NAMALWA (cell line): ENCODE data around the gene EEF1A2.
A peak's percentile ranks its signal among the peaks of the same experiment; 100 is the strongest.

ENCODE experiments used
- DNase-seq: peaks from one replicate; pipeline ENCODE4 v3.0.0-alpha.2; 2015; ENCODE audit warnings: low spot score

The EEF1A2 gene

DNA sequence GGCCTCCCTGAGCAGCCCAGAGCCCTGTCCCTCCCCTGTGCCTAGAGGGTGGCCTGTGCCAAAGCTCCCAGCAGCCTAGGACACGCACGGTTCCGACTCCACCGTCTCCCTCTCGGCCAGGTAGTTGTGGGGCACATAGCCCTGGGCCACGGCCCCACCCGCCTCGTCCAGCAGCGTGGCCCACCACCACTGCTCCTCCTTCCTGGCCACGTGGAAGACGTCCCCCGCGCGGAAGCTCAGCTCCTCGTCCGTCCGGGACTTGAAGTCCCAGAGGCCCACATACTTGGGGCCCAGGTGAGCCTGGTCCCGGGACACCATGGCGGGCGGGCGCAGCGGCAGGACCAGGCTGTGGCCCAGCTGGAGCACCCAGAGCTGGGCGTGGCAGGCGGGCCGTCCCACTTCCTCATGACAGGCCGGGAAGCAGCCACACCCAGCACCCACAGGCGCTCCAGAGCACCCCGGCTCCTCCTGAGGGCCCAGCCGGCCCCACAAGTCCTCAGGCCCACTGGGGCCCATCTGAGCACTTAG lies 38.2 kb upstream of the EEF1A2 start, which contains the start of gene PTK6:
Gene PTK6 (minus strand): TSS at position 380 of the 528 bp plus-strand sequence. CDS start 62 bp downstream, at position 318.
- DNase-seq: no peak

DNA sequence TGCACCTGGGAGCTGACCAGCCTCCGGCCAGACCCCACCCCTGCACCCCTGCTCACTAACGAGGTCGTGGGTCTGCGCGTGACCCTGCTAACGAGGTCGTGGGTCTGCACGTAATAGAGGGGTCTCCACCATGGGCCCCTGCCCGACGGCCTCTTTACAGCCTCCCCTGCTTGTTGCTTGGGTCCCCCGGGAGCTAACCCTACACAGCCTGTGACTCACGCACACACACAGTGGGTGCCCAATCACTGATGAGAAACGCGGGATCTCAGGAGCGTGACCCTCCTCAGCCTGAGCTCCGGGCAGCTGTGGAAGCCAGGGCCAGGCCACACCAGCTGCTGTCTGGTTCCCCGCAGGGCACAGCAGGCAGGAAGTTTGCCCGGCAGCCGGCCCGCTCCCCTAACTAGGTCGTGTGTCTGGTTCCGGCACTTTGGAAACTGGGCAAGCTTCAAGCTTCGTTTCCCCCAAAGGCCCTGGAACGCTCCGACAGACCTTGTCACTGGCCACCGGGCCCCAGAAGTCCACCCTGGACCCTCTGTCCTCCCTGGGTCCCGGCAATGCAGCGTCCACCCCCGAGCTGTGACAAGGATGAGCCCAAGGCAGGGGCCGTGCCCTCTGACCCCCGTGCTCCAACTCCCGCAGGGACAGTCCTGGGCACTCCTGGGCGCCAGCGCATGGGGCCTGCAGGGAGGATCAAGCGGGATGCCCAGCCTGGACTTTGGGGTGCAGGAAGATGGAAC lies 37.5 kb upstream of the EEF1A2 start:
- DNase-seq: peak; percentile 35

DNA sequence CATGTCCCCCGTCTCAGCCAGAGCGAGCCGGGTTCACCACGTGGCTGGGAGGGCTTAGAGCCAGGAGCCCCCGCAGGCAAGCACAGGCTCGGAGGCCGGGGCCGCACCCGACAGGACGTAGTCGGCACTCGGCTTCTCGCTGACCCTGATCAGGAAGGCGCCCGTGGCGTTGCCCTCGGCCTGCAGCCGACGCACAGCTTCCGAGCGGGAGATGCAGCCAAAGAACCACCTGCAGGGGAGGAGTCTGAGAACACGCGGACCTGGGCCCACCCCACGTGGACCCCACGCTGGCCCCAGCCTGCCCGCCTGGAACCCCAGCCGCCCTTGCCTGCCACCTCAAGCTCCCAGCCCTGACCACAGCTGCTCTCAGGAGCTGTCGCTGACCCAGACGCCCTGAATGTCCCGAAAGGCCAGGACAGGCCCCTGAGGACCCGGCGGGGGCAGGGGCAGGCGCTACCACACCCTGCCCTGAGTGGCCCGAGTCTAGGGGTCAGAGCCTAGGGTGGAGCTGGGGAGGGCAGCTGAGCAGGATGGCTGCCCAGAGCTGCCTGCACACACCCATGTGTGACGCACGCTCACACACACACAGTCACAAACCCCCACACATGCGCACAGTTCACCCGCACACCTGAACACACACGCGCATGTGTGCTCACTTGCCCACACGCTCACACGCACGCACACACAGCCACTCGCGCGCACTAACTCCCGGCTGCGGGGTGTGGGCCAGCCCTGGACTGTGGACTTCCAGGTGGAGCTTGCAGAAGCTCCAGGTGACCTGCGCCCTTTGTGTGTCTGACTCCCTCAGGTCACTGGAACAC lies 36.2 kb upstream of the EEF1A2 start:
- DNase-seq: no peak

DNA sequence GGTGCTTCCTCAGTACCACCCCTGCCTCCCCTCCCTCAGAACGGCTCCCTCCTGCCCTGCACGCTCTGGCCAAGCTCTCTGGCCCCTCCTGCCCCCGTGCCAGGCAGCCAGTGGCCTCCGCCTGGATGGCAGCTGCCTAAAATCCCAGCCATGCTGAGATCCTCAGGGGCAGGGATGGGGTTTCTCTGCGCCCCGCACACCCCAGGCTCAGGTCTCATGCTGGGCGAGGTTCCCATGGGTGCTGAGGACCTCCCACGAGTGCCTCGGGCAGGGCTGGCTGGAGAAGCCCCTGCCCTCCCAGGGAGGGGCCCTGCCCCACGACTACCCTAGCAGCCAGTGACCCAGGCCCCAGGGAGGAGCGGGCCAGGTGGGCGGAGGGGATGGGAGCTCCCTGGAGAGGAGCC lies 35.5 kb upstream of the EEF1A2 start:
- DNase-seq: no peak

DNA sequence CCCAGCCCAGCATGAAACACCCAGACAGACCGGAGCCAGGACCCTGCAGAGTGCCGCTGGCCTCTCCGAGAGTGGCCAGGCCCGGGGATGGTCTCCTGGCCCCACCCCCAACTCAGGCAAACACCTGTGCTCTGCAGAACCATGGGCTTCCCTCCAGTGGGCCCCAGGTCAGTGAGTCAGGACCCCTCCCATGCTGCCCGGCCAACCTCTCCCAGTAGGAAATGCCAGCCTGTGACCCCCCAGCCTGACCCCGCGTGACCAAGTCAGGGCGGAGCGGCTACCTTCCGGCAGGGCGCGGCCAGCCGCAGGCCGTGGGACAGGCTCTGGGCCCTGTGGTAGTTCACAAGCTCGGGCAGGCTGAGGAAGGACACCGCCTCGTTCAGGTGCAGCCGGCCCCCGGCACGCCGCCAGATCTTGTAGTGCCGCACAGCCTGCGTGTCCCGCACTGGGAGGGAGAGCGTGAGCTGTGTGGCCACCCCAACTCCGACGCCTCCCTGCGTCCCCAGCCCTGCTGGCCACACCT lies 35.0 kb upstream of the EEF1A2 start:
- no peak for DNase-seq

DNA sequence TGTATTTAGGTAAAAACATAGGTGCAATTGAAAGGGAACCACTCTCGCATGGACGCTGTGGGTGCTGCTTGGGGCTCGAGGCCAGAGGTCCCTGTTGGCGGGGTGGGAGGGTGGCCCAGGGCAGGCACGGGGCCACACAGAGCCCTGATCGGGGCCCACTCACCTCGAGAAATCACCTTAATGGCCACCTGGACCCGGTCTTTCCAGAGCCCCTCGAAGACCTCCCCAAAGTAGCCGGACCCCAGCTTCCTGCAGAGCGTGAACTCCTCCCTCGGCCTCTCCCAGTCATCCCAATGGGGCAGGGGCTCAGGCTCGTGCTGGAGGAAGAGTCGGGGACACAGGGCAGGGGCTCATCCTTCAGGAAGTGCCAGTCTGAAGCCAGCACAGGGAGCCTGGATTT lies 34.5 kb upstream of the EEF1A2 start:
- no peak for DNase-seq

DNA sequence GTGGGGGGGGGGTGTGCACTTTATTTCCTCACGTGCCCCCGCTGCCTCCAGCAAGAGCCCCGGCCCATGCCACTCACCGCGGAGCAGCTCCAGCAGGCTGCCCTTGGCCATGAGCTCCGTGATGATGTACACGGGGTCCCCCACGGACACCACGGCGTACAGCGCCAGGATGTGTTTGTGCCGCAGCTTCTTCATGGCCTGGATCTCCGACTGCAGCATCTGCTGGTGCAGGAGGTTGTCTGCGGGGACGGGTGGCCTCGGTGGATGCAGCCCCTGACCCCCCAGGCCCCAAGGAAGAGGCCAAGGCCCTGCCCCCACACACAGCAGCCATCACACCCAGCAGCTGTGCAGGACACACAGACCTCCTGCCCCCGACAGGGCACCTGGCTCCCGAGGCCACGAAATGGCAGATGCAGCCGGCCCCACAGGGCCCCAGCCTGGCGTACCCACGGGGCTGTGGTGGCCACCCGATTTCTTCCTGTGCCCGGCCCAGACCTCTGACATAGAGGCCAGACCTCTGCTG lies 33.6 kb upstream of the EEF1A2 start:
- DNase-seq: no peak

DNA sequence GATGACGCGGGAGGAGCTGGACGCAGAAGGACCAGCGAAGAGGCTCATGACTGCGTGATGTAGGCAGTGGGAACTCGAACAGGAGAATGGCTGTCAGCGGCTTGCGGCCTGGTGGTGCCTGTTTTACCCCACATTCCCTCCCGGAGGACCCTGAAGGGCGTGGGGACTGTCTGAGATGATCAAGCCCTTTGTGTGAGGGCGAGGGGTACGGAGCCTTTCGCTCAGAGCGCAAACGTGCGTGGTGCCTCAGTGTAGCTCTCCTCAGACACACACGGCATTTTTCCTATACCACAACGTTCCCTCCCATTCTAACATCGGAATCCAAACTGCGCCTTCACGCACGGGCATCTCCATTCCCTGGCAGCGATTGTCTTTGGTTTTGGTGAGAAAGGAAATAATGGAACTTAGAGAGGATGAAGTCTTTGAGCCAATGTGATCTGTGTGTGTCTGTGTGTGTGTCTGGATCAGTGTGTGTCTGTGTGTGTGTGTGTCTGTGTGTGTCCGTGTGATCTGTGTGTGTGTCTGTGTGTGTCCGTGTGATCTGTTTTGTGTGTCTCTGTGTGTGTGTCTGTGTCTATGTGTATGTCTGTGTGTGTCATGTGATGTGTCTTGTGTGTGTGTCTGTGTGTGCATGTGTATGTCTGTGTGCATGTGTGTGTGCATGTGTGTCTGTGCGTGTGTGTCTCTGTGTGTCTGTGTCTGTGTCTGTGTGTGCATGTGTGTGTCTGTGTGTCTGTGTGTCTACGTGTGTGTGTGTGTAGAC lies 33.0 kb upstream of the EEF1A2 start:
- no peak for DNase-seq

DNA sequence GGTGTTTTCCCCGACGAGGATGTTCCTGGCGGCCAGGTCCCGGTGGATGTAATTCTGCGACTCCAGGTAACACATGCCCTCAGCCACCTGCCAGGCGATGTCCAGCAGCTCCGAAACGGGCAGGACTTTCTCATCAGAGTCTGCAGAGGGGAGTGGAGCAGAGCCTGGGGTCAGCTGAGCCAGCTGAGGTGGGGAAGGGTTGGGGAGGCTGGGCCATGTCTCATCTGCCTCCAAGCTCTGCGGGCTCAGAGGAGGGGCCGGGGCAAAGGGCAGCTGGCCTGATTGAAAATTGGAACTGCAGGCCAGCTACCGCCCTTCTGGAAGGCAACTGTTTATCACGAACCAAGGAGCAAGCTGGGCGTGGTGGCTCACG lies 31.9 kb upstream of the EEF1A2 start:
- DNase-seq: no peak

DNA sequence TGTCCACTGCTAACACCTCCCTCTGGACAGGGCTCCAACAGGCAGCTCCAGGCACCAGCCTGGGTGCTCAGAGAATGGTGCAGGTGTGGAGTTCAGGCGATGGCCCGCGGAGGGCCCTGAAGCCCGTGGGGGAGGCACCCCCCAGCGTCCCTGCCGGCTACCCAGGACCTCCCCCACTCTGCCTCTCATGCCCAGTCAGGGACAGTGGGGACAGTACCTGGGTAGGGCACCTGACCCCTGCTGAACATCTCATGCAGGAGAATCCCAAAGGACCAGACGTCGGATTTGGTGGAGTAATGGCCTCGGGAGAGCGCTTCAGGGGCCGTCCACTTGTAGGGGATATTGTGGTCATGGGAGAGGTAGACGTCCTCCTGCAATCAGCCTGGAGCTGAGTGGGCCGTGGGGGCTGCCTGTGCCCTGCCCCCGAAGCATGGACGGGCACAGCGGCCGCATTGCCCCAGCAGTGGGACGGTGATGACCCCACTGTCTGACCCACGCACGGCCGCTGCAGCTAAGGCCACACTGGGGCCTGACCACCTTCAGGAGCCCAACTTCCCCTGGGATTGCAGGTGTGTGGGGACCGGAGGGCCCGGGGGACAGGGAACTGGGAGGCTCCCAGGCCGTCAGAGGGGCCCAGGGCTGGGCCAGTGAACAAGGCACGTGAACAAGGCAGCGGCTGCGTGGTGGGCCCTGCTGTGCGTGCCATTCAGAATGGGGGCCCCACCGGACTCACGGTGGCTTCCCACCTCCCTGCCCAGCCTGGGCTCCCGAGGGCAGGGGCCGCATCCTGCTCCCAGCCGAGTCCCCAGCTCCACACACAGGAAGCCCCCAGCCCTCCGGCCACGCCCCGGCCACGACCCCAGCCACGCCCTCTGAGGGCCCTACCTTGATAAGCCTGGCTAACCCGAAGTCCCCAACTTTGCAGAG lies 31.2 kb upstream of the EEF1A2 start:
- DNase-seq: no peak

DNA sequence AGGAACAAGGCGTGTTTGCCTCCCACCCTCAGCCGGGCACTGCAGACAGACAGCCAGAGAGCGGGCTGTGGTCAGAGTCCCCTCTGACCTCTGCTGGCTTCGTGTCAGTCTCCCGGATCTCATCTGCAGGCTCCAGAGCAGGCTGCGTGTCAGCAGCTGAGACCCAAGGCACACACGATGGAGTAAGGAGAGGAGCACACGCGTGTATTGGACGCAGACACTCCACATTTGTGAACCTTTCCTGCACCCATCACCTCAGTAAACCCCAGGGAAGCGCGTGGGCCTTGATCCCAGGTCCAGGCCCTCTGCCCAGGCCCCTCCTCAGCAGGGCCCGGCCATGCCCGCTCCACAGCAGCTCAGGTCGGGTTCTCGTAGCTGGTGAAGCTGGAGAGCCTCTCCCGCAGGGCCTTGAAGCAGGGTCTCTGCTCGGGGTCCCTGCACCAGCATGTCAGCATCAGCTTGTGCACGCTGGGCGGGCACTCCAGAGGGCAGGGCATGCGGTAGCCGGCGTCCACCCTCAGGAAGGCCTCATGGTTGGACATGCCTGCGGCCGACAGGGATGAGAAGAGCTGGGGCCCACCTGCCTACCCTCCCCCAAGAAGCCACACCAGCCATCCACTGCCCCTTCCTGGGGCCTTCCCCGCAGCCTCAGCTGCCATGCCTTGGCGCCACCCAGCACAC lies 30.4 kb upstream of the EEF1A2 start:
- no peak for DNase-seq

DNA sequence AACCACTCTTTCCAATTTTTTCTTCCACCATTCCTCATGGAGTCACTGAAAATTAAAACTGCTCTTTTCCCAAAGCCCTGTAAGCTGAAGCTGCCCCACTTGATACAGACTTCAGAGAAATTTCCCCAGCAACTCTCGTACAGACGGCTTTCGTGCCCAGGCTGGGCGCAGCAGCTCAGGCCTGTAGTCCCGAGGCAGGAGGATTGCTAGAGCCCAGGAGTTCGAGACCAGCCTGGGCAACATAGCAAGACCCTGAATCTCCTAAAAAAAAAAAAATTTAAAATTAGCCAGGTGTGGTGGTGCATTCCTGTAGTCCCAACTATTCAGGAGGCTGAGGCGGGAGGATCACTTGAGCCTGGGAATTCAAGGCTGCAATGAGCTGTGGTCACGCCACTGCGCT lies 28.3 kb upstream of the EEF1A2 start:
- DNase-seq: no peak

DNA sequence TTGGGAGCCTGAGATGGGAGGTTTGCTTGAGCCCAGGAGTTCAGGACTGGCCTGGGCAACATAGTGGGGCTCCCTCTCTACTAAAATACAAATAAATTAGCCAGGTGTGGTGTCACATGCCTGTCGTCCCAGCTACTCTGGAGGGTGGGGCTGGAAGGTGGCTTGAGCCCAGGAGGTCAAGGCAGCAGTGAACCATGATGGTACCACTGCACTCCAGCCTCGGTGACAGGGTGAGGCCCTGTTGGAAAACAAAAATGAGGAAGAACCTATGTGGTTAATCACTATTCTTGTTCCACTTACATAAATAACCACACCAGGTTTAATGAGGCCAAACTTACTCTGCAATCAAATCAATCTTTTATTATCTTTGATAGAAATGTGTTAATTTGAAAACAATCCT lies 27.1 kb upstream of the EEF1A2 start:
- DNase-seq: no peak

DNA sequence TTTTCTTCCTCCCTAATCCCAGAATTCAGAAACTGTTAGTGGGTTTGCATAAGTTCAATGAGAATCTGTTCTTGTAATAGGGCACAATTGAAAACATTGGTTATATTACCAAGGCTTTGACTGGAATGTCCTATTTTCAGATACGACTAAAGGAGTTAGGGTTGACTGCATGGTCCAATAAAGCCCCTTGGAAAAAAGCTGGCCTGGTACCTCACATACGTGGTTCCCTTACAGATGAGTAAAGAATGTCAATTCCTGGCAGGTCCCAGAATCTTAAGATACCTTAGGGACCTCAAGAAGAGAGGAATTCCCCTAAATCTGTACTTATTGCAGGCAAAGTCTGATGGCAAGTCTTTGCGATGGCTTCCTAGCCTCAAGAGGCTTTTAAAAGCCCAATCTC lies 26.3 kb upstream of the EEF1A2 start:
- DNase-seq: no peak

DNA sequence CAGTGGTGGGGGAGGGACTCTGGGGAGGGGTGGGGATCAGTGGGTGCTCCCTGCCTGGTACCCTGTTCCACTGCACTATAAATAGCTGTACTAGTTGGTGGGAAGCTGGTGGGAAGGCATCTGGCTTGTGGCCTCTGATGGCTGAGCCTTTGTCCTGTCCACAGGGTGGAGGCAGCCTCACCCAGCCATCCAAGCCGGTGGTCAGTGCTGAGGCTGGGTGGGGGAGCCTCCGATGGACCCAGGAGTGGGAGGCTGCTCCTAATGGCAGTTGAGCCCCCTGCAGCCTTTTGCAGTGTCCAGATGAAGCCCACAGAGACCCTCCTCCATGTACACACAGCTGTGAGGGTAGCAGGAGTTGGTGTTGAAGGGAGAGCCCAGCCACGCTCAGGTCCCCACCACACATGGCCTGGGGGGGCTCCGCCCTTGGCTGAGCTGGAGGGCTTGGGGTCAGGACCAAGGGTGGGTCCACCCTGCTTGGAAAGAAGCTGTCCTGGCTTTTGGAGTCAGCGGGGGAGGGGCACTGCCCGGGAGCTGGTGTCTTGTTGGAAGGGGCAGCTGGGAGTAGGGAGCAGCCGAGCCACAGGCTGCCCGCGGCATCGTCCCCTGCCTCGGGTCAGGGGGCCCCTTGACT lies 24.2 kb upstream of the EEF1A2 start:
- no peak for DNase-seq

DNA sequence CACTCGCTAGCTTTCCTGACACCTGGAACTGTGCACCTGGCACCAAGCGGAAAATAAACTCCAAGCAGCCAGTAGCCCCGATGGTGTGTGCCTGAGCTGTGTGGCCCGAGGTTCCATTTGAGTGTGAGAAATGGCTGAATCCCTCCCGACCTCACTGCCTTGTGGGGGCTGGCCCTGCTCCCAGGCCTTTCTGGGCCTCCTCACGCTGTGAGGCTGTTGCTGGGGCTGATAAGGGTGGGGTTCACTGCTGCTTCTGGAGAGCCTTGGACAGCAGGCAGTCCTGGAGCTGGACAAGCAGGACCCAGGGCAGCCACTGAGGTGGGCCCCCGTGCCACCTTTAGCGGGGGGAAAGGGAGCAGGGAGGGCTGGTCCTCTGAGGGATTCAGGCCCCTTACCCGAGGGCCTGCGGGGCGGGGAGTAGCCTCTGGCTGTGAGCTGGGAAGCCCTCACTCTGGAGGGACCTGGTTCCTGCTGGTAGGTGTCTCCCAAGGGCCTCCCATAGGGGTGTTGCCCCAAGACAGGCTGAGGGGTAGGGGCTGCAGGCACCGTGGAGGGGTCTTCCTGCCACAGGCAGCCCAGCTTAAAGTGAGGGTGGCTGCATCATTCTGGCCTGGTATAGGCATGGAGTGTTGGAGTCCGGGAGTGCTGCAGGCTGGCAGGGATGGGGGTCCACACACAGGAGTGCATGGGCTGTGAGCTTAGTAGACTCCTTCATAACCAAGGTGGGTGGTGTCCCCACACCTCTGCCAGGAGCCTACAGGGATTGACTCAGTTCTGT lies 23.4 kb upstream of the EEF1A2 start:
- DNase-seq: no peak

DNA sequence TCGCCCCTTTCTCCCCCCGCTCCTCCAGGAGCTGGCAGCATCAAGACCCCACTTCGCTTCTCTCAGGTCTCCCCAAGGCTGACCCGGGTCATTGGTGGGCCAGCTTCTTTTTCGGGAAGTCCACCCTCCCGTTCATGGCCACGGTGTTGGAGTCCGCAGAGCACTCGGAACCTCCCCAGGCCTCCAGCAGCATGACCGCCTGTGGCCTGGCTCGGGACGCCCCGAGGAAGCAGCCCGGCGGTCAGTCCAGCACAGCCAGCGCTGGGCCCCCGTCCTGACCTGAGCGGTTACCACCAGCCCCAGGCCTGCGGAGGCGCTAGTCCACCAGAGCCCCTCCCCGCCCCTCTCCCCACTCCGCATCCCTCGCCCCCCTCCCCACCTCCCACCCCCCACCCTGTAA lies 22.7 kb upstream of the EEF1A2 start:
- DNase-seq: no peak

DNA sequence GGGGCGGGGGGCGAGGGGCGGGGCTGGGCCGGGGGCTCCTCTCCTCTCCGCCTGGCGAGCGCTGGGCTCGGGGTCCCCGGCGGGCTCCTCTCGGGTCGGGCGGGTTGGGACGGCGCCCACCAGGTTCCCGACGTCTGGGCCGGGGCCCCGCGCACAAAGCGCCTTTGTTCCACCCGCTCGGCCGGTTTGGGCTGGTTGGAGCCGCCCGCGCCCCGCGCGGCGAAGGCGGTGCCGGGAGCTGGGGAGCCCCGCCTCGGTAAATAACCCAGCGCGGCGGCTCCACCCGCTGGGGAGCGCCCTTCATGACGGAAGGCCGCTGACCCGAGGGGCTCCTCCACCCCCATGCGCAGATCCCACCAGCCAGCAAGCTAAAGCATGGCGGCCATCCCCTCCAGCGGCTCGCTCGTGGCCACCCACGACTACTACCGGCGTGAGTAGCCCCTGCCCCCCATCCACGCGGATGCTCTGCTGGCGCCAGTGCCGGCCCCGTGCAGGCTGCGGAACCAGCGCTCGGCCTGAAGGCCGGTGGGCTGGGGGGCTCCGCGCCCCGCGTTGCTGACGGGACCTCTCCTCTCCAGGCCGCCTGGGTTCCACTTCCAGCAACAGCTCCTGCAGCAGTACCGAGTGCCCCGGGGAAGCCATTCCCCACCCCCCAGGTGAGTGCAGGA lies 22.2 kb upstream of the EEF1A2 start:
- peak; percentile 75 for DNase-seq
